GM18507 (cell line): Measurements from ENCODE around the gene DHRS1.

Experiments
- DNase-seq: peaks from one replicate; pipeline ENCODE4 v3.0.0; 2011; ENCODE audit warnings: low read depth; ENCODE audit not compliant: insufficient read length; ENCODE audit errors: extremely low spot score
- FAIRE-seq: peaks from 2 replicates; lab custom pipeline; 2011; peaks lifted over from hg19 to GRCh38; lab: Jason Lieb, UNC

Gene DHRS1

DNA sequence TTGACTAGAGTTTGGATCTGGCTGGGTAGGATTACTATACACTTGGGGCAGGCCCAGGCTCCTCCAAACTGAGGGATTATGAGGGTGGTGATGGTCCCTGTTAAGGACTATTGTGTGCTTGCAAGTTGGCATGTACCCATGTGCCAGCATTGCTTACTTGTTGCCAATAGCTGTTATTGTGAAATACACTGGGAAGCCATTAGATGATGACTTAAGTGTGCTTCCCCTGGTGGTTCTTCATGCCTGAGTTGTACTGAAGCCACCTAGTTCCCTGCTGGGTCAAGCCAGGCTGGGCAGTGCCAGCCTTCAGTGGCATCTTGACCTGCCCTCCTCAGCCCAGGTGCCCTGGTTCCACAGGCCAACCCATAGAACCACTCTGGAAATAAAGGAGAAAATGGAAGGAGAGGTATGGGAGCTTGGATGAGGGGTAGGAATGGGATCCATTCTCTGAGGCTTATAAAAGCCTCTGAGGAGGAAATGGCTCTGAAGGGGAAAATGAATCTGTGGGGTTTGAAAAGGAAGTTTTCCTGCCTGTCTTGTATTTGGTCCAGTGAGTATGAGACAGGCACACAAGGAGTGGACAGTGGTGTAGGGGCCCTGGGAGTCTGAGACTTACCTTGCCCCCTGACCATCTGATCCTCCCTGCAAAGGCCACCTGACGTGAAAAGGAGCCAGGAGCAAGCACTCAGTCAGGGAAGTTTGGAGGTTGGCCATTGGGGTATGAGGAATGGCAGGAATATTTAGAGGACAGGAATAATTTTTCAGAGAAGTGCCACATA is 12.4 kb upstream of the DHRS1 start:
- DNase-seq (no peak), FAIRE-seq (no peak)

DNA sequence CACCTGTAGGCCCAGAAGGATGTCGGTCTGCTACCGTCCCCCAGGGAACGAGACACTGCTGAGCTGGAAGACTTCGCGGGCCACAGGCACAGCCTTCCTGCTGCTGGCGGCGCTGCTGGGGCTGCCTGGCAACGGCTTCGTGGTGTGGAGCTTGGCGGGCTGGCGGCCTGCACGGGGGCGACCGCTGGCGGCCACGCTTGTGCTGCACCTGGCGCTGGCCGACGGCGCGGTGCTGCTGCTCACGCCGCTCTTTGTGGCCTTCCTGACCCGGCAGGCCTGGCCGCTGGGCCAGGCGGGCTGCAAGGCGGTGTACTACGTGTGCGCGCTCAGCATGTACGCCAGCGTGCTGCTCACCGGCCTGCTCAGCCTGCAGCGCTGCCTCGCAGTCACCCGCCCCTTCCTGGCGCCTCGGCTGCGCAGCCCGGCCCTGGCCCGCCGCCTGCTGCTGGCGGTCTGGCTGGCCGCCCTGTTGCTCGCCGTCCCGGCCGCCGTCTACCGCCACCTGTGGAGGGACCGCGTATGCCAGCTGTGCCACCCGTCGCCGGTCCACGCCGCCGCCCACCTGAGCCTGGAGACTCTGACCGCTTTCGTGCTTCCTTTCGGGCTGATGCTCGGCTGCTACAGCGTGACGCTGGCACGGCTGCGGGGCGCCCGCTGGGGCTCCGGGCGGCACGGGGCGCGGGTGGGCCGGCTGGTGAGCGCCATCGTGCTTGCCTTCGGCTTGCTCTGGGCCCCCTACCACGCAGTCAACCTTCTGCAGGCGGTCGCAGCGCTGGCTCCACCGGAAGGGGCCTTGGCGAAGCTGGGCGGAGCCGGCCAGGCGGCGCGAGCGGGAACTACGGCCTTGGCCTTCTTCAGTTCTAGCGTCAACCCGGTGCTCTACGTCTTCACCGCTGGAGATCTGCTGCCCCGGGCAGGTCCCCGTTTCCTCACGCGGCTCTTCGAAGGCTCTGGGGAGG is 11.3 kb upstream of the DHRS1 start, which contains the start of gene LTB4R:
Gene LTB4R (plus strand): TSS at position 857 of the 959 bp plus-strand sequence. CDS start 4,150 bp downstream, outside the sequence.
- FAIRE-seq: peak; percentile 68
- peak; percentile 35 for DNase-seq

DNA sequence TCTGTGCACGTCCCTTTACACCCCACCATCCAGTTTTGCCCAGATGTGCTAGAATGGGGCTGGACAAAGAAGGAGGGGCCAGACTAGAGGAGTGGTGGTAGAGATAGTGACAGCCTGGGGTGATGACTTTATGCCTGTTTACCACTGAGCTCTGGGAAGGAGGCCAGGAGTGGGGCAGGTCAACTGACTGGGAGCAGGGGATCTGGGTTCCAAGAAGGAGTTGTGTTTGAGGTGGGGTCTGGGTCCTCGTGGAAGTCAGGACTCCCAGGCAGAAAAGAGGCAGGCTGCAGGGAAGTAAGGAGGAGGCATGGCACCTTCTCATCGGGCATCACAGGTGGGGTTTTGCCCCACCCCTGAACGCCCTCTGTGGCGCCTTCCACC is 10.7 kb upstream of the DHRS1 start:
- DNase-seq: no peak
- FAIRE-seq: no peak

DNA sequence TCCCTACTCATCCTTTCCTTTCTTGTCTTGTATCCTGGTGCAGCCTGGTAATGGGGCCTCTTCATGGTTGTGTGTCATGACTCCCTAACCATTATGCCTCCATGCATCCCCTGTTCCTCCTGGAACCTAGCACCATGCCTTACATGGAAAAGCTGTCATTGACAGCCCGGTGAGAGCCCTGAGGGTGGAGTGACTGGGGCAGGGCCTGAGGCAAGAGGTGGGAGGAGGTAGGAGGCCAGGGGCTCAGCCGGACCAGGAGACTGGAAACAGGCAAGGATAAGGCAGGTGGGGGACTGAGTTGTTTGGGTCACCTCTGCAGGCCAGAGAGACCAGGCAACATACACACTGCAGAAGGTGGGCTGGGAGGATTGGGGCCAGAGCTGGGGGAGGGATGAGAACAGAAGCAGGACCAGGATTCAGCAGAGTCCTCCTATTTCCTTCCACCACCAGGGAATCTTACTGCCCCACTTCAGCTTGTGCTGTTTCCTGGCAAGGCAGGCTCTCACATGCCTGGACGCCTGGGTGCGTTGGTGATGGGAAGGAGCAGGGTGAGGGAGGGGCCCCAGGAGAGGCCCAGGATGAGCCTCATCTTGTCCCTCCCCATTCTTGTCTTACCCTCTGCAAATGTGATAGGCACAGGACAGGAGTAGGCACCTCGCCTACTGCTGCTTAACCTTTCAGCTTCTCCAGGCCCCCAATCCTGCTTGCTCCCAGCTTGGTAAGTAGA is 10.1 kb upstream of the DHRS1 start, which contains the start of gene LTB4R2:
Gene LTB4R2 (plus strand): TSS at position 603 of the 727 bp plus-strand sequence. CDS start 525 bp downstream, outside the sequence.
- DNase-seq (no peak), FAIRE-seq (no peak)

DNA sequence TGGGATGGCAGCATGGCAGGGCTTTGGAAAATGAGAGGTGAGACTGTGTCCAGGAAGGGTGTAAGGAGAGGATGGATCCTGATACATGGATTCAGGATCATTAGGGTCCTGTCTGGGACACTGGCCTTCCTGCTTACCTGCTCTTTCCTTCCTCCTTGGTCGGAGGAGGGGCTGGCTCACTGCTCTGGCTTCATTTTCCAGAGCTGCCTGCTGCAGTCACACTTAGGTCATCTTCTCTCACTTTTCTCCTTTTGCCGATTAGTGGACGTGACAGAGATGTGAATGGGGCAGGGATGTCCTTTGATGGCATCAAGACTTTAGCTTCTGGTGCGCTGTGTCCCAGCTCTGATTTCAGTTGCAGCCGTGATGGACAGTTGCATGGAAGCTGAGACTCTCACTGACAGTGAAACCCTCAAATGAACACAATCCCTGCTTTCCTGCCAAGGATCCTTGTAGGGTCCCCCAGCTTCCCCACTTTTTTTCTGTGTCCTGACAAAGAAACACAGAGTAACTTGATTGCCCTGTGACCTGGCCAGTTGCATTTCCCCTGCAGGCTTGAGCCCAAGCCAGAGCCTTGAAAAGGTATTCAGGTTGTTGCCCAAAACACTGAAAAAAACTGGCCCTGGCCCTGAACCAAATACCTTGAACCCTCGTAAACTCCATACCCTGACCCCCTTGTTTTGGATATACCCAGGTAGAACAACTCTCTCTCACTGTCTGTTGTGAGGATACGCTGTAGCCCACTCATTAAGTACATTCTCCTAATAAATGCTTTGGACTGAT is 9.0 kb upstream of the DHRS1 start:
- DNase-seq (no peak), FAIRE-seq (no peak)

DNA sequence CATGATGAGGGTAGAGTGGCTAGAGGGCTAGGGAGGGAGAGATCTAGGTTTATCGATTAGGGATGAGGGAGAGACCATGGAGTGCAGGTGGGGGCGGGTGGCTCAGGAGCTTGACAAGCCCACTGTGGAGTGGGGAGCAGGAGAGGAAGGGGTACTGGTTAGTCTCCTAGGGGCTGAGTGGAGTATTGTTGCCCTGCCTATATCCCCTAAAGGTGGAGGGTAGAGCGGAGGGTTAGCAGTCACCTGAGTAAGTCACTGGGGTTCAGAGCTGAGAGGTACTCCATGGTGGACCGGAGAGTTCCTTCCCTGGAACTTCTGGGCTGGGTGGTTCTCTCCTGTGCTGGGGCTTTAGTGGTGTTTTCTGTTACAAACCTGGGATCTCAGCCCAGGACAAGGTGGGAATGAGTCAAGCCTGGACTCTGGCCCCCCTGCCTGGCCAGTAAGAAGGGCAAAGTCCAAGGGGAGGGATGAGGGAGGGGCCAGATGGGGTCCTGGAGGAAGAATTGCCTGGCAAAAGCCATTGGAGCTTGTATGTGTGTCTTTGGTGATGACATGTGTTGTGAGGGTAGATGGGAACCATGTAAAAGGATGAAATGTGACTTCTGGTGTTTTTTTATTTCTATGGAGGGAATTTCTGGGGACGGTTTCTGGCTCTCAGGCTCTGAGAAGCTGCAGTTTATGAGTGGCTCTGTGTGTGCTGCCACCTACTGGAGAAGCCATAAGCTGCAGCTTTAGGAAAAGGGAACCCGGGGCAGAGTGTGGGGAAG is 8.2 kb upstream of the DHRS1 start, which contains the start of gene CIDEB:
Gene CIDEB (minus strand): TSS at position 403 of the 767 bp plus-strand sequence. CDS start 119 bp downstream, at position 284.
- DNase-seq (no peak), FAIRE-seq (peak; percentile 84)

DNA sequence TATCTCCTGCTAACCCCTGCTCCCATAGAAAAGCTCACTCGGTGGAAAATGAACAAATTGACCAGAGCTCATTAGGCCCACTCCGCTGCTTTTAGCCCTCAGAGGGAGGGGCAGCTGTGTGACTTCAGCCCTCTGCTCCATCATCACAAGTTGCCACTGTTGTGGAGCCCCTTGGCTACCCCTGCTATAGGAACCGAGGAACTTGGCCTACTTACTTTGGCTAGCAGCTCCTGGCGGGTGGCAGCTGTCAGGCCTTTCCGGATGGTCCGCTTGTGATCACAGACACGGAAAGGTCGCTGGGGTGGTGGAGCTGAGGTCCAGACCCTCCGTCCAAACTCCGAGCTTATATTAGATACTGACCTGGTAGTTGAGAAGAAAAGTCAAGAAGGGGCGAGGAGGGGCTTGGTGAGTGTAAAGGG is 7.6 kb upstream of the DHRS1 start:
- FAIRE-seq (no peak), DNase-seq (no peak)

DNA sequence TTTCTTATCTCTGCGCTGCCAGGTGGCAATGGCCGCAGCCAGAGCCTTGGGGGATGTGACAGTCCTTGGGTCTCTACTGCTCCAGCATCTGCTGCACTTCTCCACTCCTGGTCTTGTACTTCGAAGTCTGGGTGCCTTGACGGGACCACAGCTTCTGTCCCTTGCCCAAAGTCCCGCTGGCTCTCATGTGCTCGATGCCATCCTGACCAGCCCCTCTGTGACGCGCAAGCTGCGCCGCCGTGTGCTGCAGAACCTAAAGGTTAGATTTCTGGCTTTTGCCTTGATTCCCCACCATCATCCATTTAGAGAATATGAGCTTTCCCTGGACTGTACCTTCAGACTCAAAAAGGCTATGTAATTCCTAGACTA is 4.4 kb upstream of the DHRS1 start:
- DNase-seq (no peak), FAIRE-seq (no peak)

DNA sequence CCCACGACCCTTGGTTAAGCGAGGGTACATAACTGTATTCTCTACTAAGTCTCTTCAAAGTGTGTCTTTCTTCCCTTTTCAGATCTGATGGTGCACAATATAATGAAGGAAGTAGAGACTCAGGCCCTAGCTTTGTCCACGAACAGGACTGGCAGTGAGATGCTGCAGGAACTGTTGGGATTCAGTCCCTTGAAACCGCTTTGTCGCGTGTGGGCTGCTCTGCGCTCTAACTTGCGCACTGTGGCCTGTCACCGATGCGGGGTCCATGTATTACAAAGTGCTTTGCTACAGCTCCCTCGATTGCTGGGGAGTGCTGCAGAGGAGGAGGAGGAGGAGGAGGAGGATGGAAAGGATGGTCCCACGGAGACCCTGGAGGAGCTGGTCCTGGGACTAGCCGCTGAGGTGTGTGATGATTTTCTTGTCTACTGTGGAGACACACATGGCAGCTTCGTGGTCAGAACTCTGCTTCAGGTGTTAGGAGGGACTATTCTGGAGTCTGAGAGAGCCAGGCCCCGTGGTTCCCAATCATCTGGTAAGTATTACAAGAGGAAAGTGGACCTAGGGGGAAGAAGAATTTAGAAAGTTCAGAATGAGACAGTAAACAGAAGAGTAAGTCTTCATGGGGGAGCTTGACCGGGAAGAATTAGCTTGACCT is 873 bp upstream of the DHRS1 start:
- FAIRE-seq: no peak
- DNase-seq: no peak

DNA sequence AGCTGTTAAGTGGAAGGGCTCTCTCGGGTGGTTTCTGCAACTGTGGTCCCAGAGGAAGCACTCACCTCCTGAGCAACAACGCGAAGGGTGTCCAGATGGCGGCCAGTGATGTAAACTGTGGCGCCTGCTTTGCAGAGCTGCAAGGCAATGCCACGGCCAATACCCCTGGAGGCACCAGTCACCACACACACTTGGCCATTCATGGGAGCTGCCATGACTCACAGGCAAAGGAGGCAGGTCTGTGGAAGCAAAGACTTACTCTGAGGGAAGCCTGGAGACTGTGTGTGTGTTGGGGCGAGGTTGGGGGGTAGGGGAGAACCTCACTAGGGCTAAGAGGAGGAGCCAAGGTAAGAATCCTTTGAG is 707 bp downstream of the DHRS1 start:
- FAIRE-seq (no peak), DNase-seq (no peak)

DNA sequence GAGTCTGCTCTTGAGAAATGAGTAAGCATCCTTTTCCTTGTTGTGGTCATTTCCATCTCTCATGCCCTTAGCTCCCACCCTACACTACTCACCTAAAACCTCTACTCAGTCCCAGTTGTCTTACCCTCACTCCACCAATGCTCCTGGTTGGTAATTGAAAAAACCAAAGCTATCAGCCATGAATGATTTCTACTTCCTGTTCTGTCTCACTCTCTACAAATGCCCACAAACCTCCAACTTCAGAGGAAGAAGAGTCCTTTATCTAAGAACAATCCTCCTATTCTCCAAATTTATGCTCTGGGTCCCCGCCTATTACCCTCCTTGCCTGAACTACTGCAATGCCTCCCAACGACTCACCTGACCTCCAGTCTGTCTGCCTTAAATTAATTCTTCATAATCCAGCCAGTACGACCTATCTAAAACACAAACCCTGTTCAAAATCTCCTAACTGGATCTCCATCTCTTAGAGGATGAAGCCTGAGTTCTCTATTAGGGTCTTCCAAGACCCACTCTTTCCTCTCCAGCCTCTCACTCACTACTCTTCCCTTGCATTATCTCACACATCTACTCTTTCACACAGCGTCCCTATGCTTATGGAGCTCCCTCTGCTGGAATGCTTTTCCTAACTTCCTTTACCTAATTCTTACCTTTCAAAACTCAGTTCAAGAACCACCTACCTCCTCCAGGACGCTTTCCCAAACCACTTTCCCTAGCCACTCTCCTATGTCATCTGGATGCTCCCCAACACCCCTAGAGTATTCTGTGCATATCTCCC is 2.2 kb downstream of the DHRS1 start:
- DNase-seq: no peak

DNA sequence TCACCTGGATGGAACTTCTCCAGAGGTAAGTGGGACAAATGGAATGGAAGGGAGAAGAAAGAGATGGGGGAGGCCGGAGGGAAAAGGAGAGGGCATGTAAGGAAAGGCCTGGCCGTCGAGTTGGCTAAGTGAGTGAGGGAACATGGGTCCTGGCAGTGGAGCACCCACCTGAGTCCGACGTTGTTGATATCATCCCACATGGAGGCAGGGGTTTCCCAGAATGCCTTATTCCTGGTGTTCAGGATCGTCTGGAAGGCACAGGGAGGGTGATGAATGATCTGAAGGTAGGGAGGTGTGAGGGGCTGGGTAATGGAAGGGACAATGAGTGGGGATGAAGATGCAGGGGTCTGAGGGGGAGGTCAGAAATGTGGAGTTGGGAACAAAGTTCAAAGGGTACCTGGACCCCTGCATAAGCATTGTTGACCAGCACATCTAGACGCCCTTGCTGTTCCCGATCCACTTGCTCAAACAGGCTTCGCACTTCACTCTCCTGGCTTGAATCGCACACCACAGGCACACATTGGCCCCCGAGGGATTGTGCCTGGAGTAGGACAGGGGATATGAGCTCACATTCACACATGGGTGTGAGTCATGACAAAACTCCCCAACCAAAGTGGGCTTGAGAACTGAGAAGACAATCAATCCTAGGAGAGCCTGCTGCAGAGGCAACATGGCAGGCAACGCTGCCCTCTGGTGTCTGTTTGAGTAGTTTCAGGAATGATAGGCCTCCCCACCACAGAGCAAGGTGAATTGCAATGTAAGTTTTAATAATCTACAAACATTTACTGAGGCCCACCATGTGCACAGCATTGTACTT is 3.0 kb downstream of the DHRS1 start:
- peak; percentile 95 for FAIRE-seq
- peak; percentile 69 for DNase-seq

More for the DNA sequence above, 2.2 kb downstream of the DHRS1 start:
- FAIRE-seq: no peak

DNA sequence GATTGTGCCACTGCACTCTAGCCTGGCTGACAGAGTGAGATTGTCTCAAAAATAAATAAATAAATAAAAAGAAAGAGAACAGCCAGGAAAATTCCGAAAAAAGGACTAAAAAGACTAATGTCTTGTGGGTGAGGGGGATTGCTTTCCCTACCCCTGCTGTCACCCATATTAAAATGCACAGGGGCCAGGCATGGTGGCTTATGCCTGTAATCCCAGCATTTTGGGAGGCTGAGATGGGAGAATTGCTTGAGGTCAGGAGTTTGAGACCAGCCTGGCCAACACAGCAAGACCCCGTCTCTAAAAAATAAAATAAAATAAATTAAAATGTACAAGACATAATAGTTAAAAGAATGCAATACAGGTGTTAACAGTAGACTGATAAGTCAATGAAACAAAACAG is 6.1 kb downstream of the DHRS1 start:
- DNase-seq: no peak
- FAIRE-seq: no peak

DNA sequence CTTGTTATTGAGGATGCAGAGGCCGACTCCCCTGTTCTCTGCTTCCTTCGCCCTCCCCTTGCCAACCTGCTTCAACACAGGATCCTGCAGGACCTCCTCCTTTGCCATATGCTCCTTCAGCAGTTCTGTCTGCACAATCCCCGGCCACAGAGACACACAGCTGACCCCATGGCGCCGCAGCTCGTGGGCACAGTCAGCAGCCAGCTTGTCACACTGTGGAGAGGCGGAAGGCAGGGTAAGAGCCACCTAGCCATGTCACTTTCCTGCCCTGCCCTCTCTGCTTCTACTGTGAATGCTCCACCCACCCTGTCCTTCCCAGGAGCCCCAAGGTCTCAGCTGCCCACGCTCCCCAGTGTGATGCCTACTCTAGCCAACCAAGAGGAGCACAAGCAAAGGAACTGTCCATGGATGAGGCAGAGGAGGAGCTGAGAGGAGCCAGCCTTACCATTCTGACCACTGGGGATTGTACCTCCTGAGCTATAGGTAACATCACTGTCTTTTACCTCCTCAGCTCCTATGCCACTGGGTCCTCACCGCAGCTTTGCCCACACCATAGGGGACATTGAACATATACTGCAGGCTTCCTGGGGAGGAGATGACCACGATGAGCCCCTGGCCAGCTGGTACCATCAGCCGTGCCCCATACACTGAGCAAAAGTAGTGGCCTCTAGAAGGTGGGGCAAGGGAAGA is 7.3 kb downstream of the DHRS1 start:
- no peak for DNase-seq
- FAIRE-seq: no peak

DNA sequence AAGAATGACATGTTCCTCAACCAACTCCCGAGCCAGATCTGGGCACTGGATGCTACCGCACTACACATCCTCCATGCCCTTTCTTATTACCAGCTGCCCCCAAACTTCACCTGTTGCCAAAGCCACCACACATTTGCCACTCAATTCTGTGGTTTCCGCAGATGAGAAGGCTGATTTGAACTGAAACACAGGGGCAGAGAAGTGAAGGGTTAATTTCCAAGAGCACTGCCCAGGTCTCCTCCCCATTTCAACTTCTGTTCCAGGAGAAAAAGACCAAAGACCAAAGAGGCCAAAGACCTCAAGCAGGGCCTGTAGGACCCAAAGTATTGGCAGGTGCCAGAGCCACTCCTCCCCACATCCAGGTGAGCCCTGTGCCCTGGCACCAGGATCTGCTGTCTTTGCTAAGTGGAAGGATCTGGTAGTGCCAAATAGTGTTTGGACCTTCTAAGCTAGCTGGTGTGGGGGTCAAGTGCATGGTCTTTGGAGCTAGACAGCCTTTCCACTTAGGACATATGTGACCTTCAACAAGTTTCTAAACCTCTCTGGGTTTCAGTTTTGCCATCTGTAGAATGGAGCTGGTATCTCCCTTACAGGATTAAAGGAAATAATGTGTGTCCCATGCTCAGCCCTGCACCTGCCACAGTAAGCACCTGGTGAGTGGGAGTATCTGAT is 8.0 kb downstream of the DHRS1 start:
- FAIRE-seq: no peak
- no peak for DNase-seq
